GM12874 (cell line): ENCODE data around the gene KLF3.

Source experiments
- CTCF ChIP-seq: IDR thresholded peaks from 2 replicates; pipeline ENCODE4 v1.5.1; 2011; ENCODE audit warnings: low read depth, mild to moderate bottlenecking, control low read depth, low read length, moderate library complexity; ENCODE audit not compliant: insufficient read depth

KLF3 gene

GRCh38 chr4:38639242-38639641 lies 24.8 kb upstream of the KLF3 start:
- TF ChIP-seq CTCF: no peak

GRCh38 chr4:38641811-38642210 lies 22.2 kb upstream of the KLF3 start:
- no peak for TF ChIP-seq CTCF

- no peak for TF ChIP-seq CTCF
Observed at GRCh38 chr4:38644201-38644600, 19.8 kb upstream of the KLF3 start.

GRCh38 chr4:38647101-38647819 lies 16.7 kb upstream of the KLF3 start:
- TF ChIP-seq CTCF: no peak

- TF ChIP-seq CTCF: no peak
Observed at GRCh38 chr4:38650133-38650532, 13.9 kb upstream of the KLF3 start.

GRCh38 chr4:38654273-38654672 lies 9.7 kb upstream of the KLF3 start:
- TF ChIP-seq CTCF: no peak

GRCh38 chr4:38656111-38656510 lies 7.9 kb upstream of the KLF3 start:
- no peak for TF ChIP-seq CTCF
